HL-60 (cell line): Measurements from ENCODE around the gene JADE2.

Experiments
- GABPA ChIP-seq: IDR thresholded peaks from 2 replicates; pipeline ENCODE4 v1.6.1; 2012; ENCODE audit warnings: low read depth
- POLR2AphosphoS5 ChIP-seq: IDR thresholded peaks from 2 replicates; pipeline ENCODE4 v1.6.1; 2012; ENCODE audit warnings: low read depth
- SPI1 ChIP-seq: IDR thresholded peaks from 2 replicates; pipeline ENCODE4 v1.6.1; 2012; ENCODE audit warnings: low read depth, mild to moderate bottlenecking, borderline replicate concordance
- TF ChIP-seq, protein P1 (sequence below): IDR thresholded peaks from one replicate; pipeline ENCODE4 v1.5.1; 2011; ENCODE audit warnings: low read length, control low read depth, inconsistent platforms; ENCODE audit not compliant: insufficient read depth
- TF ChIP-seq, protein P2 (sequence below): IDR thresholded peaks from 2 replicates; pipeline ENCODE4 v1.6.1; 2012; ENCODE audit warnings: low read depth; ENCODE audit not compliant: insufficient replicate concordance

DNA sequence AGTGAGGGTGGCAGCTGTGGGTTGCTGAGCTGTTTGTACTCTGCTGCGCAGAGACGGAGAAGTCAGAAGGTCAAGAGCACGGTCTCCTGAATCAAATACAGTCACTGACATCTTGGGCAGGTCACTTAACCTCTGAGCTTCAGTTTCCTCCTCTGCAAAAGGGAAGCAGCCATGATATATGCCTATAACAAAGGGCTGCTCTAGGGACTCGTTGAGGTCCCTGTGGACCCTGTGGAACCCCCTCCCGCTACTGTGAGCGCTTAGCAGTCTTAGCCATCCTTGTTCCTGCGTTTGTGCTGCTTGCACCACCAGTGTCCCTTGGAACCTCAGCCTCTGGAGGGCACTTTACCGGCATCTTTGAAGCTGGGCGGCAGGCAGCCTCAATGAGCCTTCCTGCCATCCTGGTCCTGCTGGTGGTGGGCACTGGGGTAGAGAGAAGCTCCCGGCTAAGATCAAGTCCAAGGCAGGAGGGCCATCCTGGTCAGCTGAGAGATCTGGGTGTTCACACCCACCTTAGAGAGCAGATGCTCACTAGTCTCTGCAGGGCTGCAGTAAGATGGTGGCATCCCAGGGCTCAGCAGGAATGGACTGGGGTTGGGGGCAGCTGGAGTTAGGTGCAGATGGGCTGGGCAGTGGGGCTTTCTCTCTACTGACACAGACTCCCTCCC lies 8.7 kb downstream of the JADE2 start:
- TF ChIP-seq, protein P1, sequence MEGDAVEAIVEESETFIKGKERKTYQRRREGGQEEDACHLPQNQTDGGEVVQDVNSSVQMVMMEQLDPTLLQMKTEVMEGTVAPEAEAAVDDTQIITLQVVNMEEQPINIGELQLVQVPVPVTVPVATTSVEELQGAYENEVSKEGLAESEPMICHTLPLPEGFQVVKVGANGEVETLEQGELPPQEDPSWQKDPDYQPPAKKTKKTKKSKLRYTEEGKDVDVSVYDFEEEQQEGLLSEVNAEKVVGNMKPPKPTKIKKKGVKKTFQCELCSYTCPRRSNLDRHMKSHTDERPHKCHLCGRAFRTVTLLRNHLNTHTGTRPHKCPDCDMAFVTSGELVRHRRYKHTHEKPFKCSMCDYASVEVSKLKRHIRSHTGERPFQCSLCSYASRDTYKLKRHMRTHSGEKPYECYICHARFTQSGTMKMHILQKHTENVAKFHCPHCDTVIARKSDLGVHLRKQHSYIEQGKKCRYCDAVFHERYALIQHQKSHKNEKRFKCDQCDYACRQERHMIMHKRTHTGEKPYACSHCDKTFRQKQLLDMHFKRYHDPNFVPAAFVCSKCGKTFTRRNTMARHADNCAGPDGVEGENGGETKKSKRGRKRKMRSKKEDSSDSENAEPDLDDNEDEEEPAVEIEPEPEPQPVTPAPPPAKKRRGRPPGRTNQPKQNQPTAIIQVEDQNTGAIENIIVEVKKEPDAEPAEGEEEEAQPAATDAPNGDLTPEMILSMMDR: no peak
- TF ChIP-seq POLR2AphosphoS5: no peak
- TF ChIP-seq, protein P2, sequence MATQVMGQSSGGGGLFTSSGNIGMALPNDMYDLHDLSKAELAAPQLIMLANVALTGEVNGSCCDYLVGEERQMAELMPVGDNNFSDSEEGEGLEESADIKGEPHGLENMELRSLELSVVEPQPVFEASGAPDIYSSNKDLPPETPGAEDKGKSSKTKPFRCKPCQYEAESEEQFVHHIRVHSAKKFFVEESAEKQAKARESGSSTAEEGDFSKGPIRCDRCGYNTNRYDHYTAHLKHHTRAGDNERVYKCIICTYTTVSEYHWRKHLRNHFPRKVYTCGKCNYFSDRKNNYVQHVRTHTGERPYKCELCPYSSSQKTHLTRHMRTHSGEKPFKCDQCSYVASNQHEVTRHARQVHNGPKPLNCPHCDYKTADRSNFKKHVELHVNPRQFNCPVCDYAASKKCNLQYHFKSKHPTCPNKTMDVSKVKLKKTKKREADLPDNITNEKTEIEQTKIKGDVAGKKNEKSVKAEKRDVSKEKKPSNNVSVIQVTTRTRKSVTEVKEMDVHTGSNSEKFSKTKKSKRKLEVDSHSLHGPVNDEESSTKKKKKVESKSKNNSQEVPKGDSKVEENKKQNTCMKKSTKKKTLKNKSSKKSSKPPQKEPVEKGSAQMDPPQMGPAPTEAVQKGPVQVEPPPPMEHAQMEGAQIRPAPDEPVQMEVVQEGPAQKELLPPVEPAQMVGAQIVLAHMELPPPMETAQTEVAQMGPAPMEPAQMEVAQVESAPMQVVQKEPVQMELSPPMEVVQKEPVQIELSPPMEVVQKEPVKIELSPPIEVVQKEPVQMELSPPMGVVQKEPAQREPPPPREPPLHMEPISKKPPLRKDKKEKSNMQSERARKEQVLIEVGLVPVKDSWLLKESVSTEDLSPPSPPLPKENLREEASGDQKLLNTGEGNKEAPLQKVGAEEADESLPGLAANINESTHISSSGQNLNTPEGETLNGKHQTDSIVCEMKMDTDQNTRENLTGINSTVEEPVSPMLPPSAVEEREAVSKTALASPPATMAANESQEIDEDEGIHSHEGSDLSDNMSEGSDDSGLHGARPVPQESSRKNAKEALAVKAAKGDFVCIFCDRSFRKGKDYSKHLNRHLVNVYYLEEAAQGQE: no peak
- no peak for TF ChIP-seq SPI1
- TF ChIP-seq GABPA: no peak
